ENCODE data around the gene TMIGD3. TPM values are rescaled to one million over a fixed set of nuclear protein-coding genes. Genes with fewer than 3 reads are reported as not detected.
A peak's percentile ranks its signal among the peaks of the same experiment; 100 is the strongest.

The TMIGD3 gene
- total RNA-seq, 1 donor from 2014 or later, result not detected

GRCh38 chr1:111448918-111449702, 54.3 kb downstream of the TMIGD3 start, which contains the start of the genes ATP5PB and WDR77:
Gene ATP5PB (plus strand): TSS chr1:111449464. CDS start chr1:111449542, 78 bp downstream.
Gene WDR77 (minus strand): TSS chr1:111449256. CDS start chr1:111449169, 87 bp downstream.
- peak; percentile 99 for DNase-seq (ENCODE audit: extremely low read depth, low read depth, low spot score)

- DNase-seq (ENCODE audit: extremely low read depth, low read depth, low spot score), result no peak
These were observed 54.9 kb downstream of the TMIGD3 start for GRCh38 chr1:111448482-111448917.

- no peak for DNase-seq (ENCODE audit: extremely low read depth, low read depth, low spot score)
These were observed 56.2 kb downstream of the TMIGD3 start for GRCh38 chr1:111446967-111447892.

- DNase-seq (ENCODE audit: extremely low read depth, low read depth, low spot score), result no peak
These were observed 56.9 kb downstream of the TMIGD3 start for GRCh38 chr1:111446546-111446945.

- DNase-seq (ENCODE audit: extremely low read depth, low read depth, low spot score), result no peak
These were observed 59.4 kb downstream of the TMIGD3 start for GRCh38 chr1:111444031-111444430.

GRCh38 chr1:111442457-111442856, 61.0 kb downstream of the TMIGD3 start:
- no peak for DNase-seq (ENCODE audit: extremely low read depth, low read depth, low spot score)

GRCh38 chr1:111441573-111442192, 61.8 kb downstream of the TMIGD3 start:
- no peak for DNase-seq (ENCODE audit: extremely low read depth, low read depth, low spot score)

GRCh38 chr1:111439461-111440351, 63.7 kb downstream of the TMIGD3 start:
- DNase-seq (ENCODE audit: extremely low read depth, low read depth, low spot score), result no peak

GRCh38 chr1:111436726-111437125, 66.7 kb downstream of the TMIGD3 start:
- DNase-seq (ENCODE audit: extremely low read depth, low read depth, low spot score), result no peak

Other genes with a start within 250 kb of the TMIGD3 start
- not detected in 2 replicates for gene CHIA, start 212.8 kb downstream of the TMIGD3 start, total RNA-seq
- gene OVGP1, start 75.9 kb downstream of the TMIGD3 start, total RNA-seq, result 0.68 and 1.2 TPM in 2 replicates
- 34.8 and 40.8 TPM in 2 replicates for gene WDR77, start 54.4 kb downstream of the TMIGD3 start, total RNA-seq
- 166 and 223 TPM in 2 replicates for gene ATP5PB, start 54.2 kb downstream of the TMIGD3 start, total RNA-seq
- gene C1orf162, start 29.6 kb downstream of the TMIGD3 start, total RNA-seq, result not detected in 2 replicates
- gene ADORA3, start within 50 bp of the TMIGD3 start, total RNA-seq, result 0.53 TPM in 1 of 2 replicates, not detected in the other
- 41.4 and 42.5 TPM in 2 replicates for gene RAP1A, start 116.2 kb upstream of the TMIGD3 start, total RNA-seq
- 8.0 and 10.4 TPM in 2 replicates for gene INKA2, start 235.8 kb upstream of the TMIGD3 start, total RNA-seq

All from glomerular endothelial cell (primary cell).